Heart right ventricle (tissue), 16 donors: ENCODE measurements around the gene ANKH. TPM values are rescaled to one million over a fixed set of nuclear protein-coding genes. Genes with fewer than 3 reads are reported as not detected.
"Not testable (repeated sequence)": the region's sequence is repeated elsewhere in the genome, so short reads cannot be mapped to it uniquely, and the experiment has no call there.

Source experiments
- ATAC-seq, 8 donors: fragments of 200-7000 bp; cut with Tn5 transposase; one replicate each; pipeline ENCODE4 v1.9.1; 2020; ENCODE audit warnings: mild to moderate bottlenecking in 8 of 8, moderate library complexity in 8 of 8, moderate number of reproducible peaks in 1 of 8
- DNase-seq, 2 donors: peaks; one replicate each; pipeline ENCODE4 v3.0.0-alpha.2; 2020
- H3K27ac ChIP-seq, 10 donors: fragments of 200-600 bp; sonication (generic) in 2 of 10; one replicate each; pipeline versions ENCODE4 v1.5.0 to v1.8.0; 2020 to 2022; ENCODE audit warnings: mild to moderate bottlenecking in 3 of 10
- H3K27me3 ChIP-seq, 7 donors: fragments of 200-600 bp; one replicate each; pipeline ENCODE4 v1.8.0; 2021 to 2022; ENCODE audit warnings: mild to moderate bottlenecking in 2 of 7
- H3K36me3 ChIP-seq, 9 donors: fragments of 200-600 bp; sonication (generic) in 1 of 9; one replicate each; pipeline versions ENCODE4 v1.5.0 to v1.8.0; 2020 to 2022; ENCODE audit warnings: mild to moderate bottlenecking in 2 of 9
- H3K4me1 ChIP-seq, 9 donors: fragments of 200-600 bp; sonication (generic) in 1 of 9; one replicate each; pipeline versions ENCODE4 v1.5.0 to v1.8.0; 2020 to 2022; ENCODE audit warnings: mild to moderate bottlenecking in 4 of 9
- H3K4me3 ChIP-seq, 10 donors: fragments of 200-600 bp; sonication (generic) in 2 of 10; one replicate each; pipeline versions ENCODE4 v1.5.0 to v1.8.0; 2020 to 2022; ENCODE audit warnings: mild to moderate bottlenecking in 7 of 10, moderate library complexity in 2 of 10
- H3K9me3 ChIP-seq, 11 donors: fragments of 200-600 bp in 10 of 11; sonication (generic) in 2 of 11; one replicate each; pipeline versions ENCODE4 v1.5.0 to v1.8.0; 2013 to 2022; ENCODE audit warnings: mild to moderate bottlenecking in 2 of 11, control low read depth in 1 of 11, moderate library complexity in 1 of 11
- CTCF ChIP-seq, 9 donors: fragments of 200-600 bp; sonication (generic) in 2 of 9; IDR thresholded peaks; one replicate each; pipeline versions ENCODE4 v1.5.0 to v1.8.0; 2021 to 2022; ENCODE audit warnings: antibody characterized with exemption in 9 of 9, mild to moderate bottlenecking in 5 of 9, moderate library complexity in 1 of 9
- WGBS, 2 donors: extraction: QIAGEN DNeasy Blood & Tissue Kit; methylation state at CpG; one replicate each; pipeline ENCODE4 v1.1.7; 2013; ENCODE audit warnings: inconsistent platforms in 1 of 2; 5-methylcytosine and 5-hydroxymethylcytosine counted together
- intact Hi-C, 10 donors: fragments of 100-400 bp; cut with DNase I; formaldehyde crosslinking; loops; one replicate each; pipeline versions ENCODE4 v1.11.1 to v1.14.2; 2022
- polyA plus RNA-seq, 2 donors: library from polyadenylated mRNA; stranded (reverse); fragments of 200-250 nt; gene quantifications; one replicate each; pipeline ENCODE4 v1.2.3, GENCODE V29; 2013
- total RNA-seq, 10 donors: library from RNA; stranded (reverse); fragmentation: NEBNext Ultra II Directional in 3 of 10; extraction: Animal tissue kit (Norgen Biotek cat#: 25700) in 3 of 10; gene quantifications; one replicate each; pipeline versions ENCODE4 v1.2.1 to v1.2.4, GENCODE V29; 2021 to 2023
- donor health status: Arrhythmogenic right ventricular cardiomyopathy.
- donor health status: ischemic (EF 13 %, LVEDD 7.1; RV severe dilation, severe dysfunction).
- donor health status: healthy with polysubstance abuse.
- donor health status: DM: no; HTN: yes; CAD: no.
- donor health status: DM: no; HTN: no; CAD: no.
- donor health status: ischemic (EF 25% LVEDD 6.9; RV normal size, moderate dysfunction).
- donor health status: ischemic (EF 25% LVEDD 5.7; RV mildly dilated, moderate dysfunction).
- donor health status: healthy.
- donor health status: DM: yes; HTN: yes; CAD: no.
- donor health status: Ischemic cardiomyopathy.
- donor health status: ischemic (EF 35%, LVEDD 5.7; RV mildly dilated, moderate dysfunction).
- donor health status: nonischemic (EF 11% LVEDD 7.7; RV severe dilation, severe dysfunction).
- donor health status: DM: yes; HTN: yes; CAD: no.
- donor health status: PGD.
- donor health status: ischemic (EF 29% LVEDD 5.4; RV normal size, mild dysfunction).
- donor health status: nonischemic (EF 23%, LVEDD 6.1; RV moderate dilation, normal function).

Gene ANKH
- total and polyA plus RNA-seq, 12 donors = 51.0 to 256 (median 192) TPM

GRCh38 chr5:14849516-14850294, 21.9 kb downstream of the ANKH start:
- Histone ChIP-seq H3K27me3 (no peaks in the 10 kb centered on the region), H3K36me3 (peaks cover 0 to 41% (median 0%) of the 10 kb centered on the region in 9 donors), H3K27ac (no peak overlapping the region), H3K4me3 (no peak overlapping the region), H3K4me1 (peaks cover 0 to 57% (median 31%) of the 10 kb centered on the region in 9 donors), H3K9me3 (no peaks in the 10 kb centered on the region)
- no peak for DNase-seq
- intact Hi-C loops = no loop called here
- ATAC-seq = no peak
- 87 to 89% methylated on average over 14 of the region's 14 CpGs for WGBS, 2 donors
- TF ChIP-seq CTCF (IDR thresholded peaks at IDR 0.05) = no peak

GRCh38 chr5:14848942-14849341, 22.6 kb downstream of the ANKH start:
- 74 to 84% methylated on average over 3 of the region's 3 CpGs for WGBS, 2 donors
- H3K4me3 ChIP-seq, intact Hi-C loops, DNase-seq, H3K9me3 ChIP-seq, H3K27me3 ChIP-seq, ATAC-seq, H3K27ac ChIP-seq: not testable (repeated sequence)
- peaks cover 0 to 50% (median 27%) of the 10 kb centered on the region in 9 donors for H3K4me1 ChIP-seq
- H3K36me3 ChIP-seq = peaks cover 0 to 43% (median 0%) of the 10 kb centered on the region in 9 donors

- Histone ChIP-seq H3K36me3 (peaks cover 0 to 45% (median 0%) of the 10 kb centered on the region in 9 donors), H3K27me3 (no peaks in the 10 kb centered on the region), H3K9me3 (no peaks in the 10 kb centered on the region), H3K4me1 (peaks cover 0 to 46% (median 22%) of the 10 kb centered on the region in 9 donors), H3K4me3 (no peak overlapping the region), H3K27ac (no peak overlapping the region)
- DNase-seq = no peak
- TF ChIP-seq CTCF (IDR thresholded peaks at IDR 0.05) = no peak
- 95 to 97% methylated on average over 21 of the region's 21 CpGs for whole genome bisulfite sequencing, 2 donors
- intact Hi-C loops = no loop called here
- ATAC-seq = no peak
Observed at GRCh38 chr5:14848385-14848784, 23.2 kb downstream of the ANKH start.

- no peak overlapping the region for H3K4me3 ChIP-seq
- H3K27me3 ChIP-seq = no peaks in the 10 kb centered on the region
- H3K27ac ChIP-seq = no peak overlapping the region
- H3K36me3 ChIP-seq = peaks cover 0 to 48% (median 0%) of the 10 kb centered on the region in 9 donors
- intact Hi-C loops = no loop called here
- 89 to 95% methylated on average over 5 of the region's 5 CpGs for WGBS, 2 donors
- no peak for DNase-seq
- no peak for TF ChIP-seq CTCF (IDR thresholded peaks at IDR 0.05)
- no peak for ATAC-seq
- H3K4me1 ChIP-seq = peaks cover 0 to 38% (median 22%) of the 10 kb centered on the region in 9 donors
- H3K9me3 ChIP-seq = no peaks in the 10 kb centered on the region
Observed at GRCh38 chr5:14847471-14847870, 24.1 kb downstream of the ANKH start.

GRCh38 chr5:14842117-14842516, 29.5 kb downstream of the ANKH start:
- no peak overlapping the region for H3K27ac ChIP-seq

More at GRCh38 chr5:14842117-14842516, 29.5 kb downstream of the ANKH start:
- peaks cover 0 to 5% (median 0%) of the 10 kb centered on the region in 11 donors for H3K9me3 ChIP-seq
- peak in 2 of 8 donors; percentile 27 to 33 for ATAC-seq
- no peak for TF ChIP-seq CTCF (IDR thresholded peaks at IDR 0.05)
- DNase-seq = no peak
- H3K36me3 ChIP-seq = peaks cover 0 to 49% (median 0%) of the 10 kb centered on the region in 9 donors
- intact Hi-C loops = no loop called here
- peaks cover 0 to 12% (median 0%) of the 10 kb centered on the region in 9 donors for H3K4me1 ChIP-seq
- H3K4me3 ChIP-seq = no peak overlapping the region
- WGBS, 2 donors = 96 to 97% methylated on average over 4 of the region's 4 CpGs
- H3K27me3 ChIP-seq = no peaks in the 10 kb centered on the region
